HG02884 (cell line): ENCODE measurements around the gene MERTK.

Source experiments
- ATAC-seq: cut with Tn5 transposase; IDR thresholded peaks from one replicate; pipeline ENCODE4 v1.9.1; 2021; ENCODE audit warnings: mild to moderate bottlenecking, moderate library complexity; ENCODE audit not compliant: unreplicated experiment

Gene MERTK

GRCh38 chr2:111975053-111975552, 76.7 kb downstream of the MERTK start:
- ATAC-seq: no peak

DNA sequence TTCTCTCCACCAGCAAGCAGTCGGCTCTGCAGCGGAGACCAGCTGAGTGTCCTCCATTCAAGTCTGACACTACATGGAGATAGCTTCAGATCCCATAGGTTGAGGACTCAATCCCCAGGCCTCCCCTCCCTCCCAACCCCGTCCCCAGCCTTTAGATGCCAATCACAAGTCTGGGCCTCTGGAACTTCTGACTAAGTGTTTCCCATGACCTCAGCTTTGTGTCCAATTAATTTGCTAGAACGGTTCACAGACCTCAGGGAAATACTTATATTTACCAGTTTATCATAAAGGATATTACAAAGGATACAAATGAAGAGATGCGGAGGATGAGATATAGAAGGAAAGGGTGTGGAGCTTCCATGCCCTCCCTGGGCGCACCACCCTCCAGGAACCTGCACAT, 77.4 kb downstream of the MERTK start:
- ATAC-seq: no peak

DNA sequence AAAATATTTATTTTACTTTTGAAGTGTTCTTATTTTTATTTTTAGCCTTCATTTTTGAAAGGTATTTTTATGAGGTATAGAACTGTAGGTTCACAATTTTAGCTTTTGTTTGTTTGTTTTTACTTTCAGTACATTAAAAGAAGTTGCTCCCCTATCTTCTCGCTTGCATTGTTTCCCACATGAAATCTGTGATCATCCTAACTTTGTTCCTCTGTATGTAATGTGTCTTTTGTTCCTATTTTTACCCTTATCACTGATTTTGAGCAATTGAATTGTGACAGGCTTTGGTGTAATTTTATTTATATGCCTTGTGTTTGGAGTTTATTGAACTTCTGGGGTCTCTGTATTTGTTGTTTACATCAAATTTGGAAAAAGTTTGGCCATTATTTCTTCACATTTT, 78.8 kb downstream of the MERTK start:
- ATAC-seq: no peak

DNA sequence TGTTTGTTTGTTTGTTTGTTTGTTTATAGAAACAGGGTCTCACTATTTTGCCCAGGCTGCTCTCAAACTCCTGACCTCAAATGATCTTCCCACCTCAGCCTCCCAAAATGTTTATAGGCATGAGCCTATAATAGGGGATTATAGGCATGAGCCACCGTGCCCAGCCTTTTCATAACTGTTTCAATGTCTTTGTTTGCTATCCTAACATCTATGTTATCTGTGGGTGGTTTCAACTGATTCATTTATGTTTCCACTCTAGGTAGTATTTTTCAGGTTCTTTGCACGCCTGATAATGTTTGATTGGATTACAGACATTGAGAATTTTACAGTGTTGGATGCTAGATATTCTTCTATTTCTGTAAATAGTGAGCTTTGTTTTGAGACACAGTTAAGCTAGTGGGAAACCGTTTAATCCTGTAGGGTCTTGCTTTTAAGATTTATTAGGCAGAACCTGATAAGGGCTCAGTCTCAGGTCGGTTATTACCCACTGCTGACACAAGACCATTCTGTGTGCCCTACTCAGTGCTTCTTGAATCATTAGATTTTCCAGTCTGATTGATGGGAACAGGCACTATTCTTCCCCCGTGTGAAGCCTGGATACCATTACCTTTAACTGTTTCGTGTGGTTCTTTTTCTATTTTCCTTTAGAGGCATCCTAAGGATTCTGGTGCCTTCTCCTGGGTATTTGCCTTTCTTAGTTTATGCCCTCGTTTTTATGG, 80.2 kb downstream of the MERTK start:
- no peak for ATAC-seq

DNA sequence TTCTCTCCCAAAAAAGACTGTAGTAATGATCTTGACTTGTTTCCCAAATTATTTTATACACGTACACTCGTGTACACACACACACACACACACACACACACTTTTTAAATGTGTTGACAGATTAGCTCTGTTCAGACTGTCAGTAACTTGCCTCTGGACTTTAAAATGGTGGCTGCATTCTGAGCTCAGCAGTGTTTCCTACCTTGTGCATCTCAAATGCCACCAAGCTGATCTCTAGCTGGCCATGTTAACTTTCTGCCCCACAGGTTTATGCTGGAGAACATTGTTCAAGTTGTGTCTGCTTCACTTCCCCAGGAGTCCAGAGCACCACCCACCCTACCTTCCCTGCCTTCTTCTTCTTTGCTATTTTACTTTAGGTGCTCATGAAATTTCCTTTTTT, 83.3 kb downstream of the MERTK start:
- ATAC-seq: no peak

GRCh38 chr2:111982822-111983221, 84.4 kb downstream of the MERTK start:
- no peak for ATAC-seq

GRCh38 chr2:111983478-111984212, 85.2 kb downstream of the MERTK start:
- no peak for ATAC-seq

DNA sequence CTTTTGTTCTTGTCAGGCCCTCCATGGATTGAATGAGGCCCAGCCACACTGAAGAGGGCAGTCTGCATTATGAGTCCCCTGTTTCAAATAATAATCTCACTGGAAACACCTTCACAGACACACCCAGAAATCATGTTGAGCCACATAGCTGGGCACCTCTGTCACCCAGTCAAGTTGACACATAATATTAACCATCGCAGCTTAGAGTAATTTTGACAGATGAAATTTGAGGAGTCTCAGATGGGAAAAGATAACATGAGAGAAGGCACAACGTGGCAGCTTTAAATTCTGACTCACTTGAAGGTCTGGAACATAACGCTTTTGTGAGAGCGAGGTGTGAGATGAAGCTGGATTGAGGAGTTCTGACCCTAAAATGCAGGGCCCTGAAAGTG, 85.8 kb downstream of the MERTK start:
- ATAC-seq: no peak

- no peak for ATAC-seq
These were observed 87.1 kb downstream of the MERTK start for GRCh38 chr2:111985514-111985913.

DNA sequence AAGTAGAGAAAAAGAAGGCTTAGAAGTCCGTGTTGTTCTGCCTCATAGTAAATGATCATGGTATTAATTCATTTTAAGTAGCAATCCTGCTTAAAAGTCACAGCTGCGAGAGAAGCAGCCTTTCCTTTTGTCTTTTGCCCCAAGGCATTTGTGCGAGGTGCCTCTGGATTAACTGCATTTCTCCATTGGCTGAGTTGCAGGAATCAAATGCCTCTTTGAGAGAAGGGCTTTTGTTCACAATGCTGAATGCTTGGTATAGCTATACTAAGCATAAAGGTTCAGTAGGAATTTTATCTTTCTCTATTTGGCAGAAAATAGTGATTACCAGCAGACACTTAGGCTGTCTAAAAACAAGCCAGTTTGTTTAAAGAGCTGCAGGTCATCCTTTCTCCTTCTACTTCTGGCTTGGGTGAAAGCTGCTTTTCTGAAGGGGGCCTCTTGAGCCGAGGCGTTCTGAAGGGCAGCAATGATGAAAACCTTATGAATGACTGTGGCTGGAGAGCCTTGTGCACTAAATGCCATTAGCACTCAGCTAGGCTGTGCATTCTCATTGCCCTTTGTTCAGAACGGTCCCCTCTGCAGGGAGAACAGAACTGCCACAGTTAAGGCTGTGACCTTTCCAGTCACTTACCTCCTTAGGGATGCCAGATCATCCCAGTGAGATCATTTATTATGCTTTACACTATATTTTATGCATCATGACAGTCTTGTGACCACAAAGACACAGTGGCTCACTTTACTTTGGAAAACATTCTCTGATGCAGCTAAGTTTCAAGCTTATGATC, 87.9 kb downstream of the MERTK start:
- ATAC-seq: no peak

DNA sequence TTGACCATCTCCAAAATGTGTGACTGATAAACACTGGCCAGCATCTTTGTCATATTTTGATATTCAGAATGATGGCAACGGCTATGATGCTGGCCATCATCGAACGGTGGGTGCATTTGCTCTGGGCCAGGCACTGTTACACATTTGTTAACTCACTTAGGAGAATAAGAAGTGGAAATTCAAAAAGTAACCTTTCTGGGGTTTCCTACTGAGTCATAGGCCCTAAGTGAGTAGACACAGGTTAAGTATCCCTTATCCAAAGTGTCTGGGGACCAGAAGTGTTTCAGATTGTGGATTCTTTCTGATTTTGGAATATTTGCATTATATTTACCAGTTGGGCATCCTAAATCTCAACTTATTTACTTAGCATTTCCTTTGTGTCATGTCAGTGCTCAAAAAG, 92.0 kb downstream of the MERTK start:
- ATAC-seq: no peak

DNA sequence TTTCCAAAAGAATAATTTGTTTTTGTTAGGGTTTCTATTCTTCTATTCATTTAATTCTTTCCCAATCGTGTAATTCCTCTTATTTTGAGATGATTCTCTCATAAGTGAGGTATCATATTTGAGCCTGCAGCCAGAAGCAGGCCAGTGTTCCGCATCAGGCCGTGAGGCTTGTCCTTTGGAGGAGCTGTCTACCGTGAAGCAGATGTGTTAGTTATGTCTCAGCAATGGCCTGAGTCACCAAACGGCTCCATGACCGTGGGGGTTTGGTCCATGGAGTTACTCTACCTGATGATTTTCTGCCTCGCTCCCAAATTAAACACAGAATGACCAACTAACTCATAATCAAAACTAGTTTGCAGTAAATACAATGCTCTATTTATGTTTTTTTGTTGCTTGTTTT, 92.4 kb downstream of the MERTK start:
- ATAC-seq: no peak

- no peak for ATAC-seq
These were observed 95.6 kb downstream of the MERTK start for GRCh38 chr2:111994042-111994441.

- no peak for ATAC-seq
These were observed 96.7 kb downstream of the MERTK start for GRCh38 chr2:111995148-111995547.

GRCh38 chr2:111999809-112000208, 101.4 kb downstream of the MERTK start:
- ATAC-seq: no peak

- no peak for ATAC-seq
These were observed 102.2 kb downstream of the MERTK start for GRCh38 chr2:112000399-112001135.

DNA sequence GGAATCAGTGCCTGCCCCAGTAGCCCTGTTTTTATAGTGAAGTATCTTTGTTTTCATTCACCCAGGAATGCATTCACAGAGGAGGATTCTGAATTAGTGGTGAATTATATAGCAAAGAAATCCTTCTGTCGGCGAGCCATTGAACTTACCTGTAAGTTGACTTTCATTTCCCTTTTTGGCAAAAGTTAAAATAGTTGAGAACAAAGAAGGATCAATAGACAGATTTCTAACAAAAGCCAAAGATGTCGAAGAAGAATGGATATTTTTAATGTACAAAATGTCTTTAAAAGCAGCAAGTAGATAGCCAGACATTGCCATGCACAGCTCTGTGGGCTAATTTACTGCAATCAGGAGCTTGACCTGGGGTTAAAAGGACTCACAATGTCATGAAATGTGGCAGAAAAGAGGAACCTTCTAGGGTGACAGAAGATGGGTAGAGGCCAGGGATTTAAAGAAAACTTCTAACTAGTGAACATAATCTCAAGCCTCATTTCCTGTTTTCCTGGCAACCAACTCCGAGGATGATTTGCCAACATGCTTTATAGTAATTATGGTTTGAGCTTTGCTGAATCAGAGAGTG, 102.8 kb downstream of the MERTK start:
- ATAC-seq: no peak

GRCh38 chr2:112001942-112002341, 103.5 kb downstream of the MERTK start:
- no peak for ATAC-seq

DNA sequence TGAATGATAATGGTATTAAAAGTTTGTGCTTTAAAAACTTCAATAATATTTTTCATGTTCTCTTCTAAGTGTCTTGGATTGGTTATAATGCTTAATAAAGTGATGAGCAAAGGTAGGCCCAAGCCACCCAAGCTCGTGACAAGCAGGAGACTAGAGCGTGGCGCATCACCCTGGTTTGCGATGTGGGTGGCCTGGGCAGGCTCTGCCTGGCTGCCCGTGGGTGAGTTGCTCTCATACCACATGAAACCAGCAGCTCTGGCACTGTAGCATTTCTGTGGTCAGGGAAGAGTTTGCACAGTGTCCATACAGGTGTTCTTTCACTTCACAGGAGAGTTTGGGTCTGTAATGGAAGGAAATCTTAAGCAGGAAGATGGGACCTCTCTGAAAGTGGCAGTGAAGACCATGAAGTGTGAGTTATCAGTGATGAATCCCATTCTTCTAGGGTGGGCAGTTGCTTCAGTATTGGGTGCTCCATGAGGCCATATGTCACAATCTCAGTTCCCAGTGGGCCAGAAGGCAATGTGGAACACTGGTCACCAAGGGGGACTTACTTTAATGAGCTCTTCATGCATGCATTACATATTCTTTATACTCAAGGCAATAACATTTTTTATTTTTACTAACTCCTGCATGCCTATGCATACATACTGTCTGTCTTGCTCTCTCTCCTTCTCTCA, 105.3 kb downstream of the MERTK start:
- ATAC-seq: no peak

- ATAC-seq: no peak
These were observed 105.8 kb downstream of the MERTK start for GRCh38 chr2:112004253-112004645.
